C4-2B (cell line): ENCODE data around the gene USP36.

Experiments
- CTCF ChIP-seq: fragments of 450-650 bp; conservative IDR thresholded peaks from 2 replicates; pipeline ENCODE4 v1.5.1; 2017; ENCODE audit warnings: mild to moderate bottlenecking
- ZFX ChIP-seq: fragments of 450-650 bp; IDR thresholded peaks from 2 replicates; pipeline ENCODE4 v1.6.1; 2017

GRCh38 chr17:78868391-78868790 lies 27.8 kb upstream of the USP36 start:
- TF ChIP-seq CTCF = no peak
- TF ChIP-seq ZFX = no peak
